MCF 10A (cell line): Measurements from ENCODE around the gene TFCP2. TPM values are rescaled to one million over a fixed set of nuclear protein-coding genes. Genes with fewer than 3 reads are reported as not detected.

ENCODE experiments used
- BruUV-seq: library from RNA; stranded (reverse); fragments of 400-500 nt; replicated peaks from 2 replicates; lab custom pipeline; 2021; lab: Mats Ljungman, UMichigan
- CTCF ChIA-PET: fragments of 300-600 bp; sonication (Branson Sonifier 250); formaldehyde crosslinking; extraction: SDS; loops from one replicate; lab custom pipeline; 2021; ENCODE audit warnings: antibody characterized with exemption, inconsistent platforms; lab: Yijun Ruan, JAX
- POLR2A ChIA-PET: fragments of 300-600, 350-650 bp; sonication (Branson Sonifier 250); formaldehyde crosslinking; extraction: SDS; loops from one replicate; lab custom pipeline; 2020; ENCODE audit warnings: antibody characterized with exemption, inconsistent platforms; lab: Yijun Ruan, JAX
- DNase-seq: peaks from one replicate; pipeline ENCODE4 v3.0.0-alpha.2; 2018; ENCODE audit not compliant: unreplicated experiment
- H3K27ac Mint-ChIP-seq: one replicate; pipeline ENCODE4 v1.8.0; 2022; ENCODE audit warnings: mild to moderate bottlenecking, low read depth, mixed read lengths; ENCODE audit not compliant: unreplicated experiment
- H3K27me3 Mint-ChIP-seq: one replicate; pipeline ENCODE4 v1.8.0; 2022; ENCODE audit warnings: mixed read lengths; ENCODE audit not compliant: insufficient read depth, unreplicated experiment
- H3K36me3 Mint-ChIP-seq: one replicate; pipeline ENCODE4 v1.8.0; 2022; ENCODE audit warnings: mild to moderate bottlenecking, moderate library complexity, mixed read lengths; ENCODE audit not compliant: insufficient read depth, unreplicated experiment
- H3K4me1 Mint-ChIP-seq: one replicate; pipeline ENCODE4 v1.8.0; 2022; ENCODE audit warnings: mixed read lengths; ENCODE audit not compliant: insufficient read depth, unreplicated experiment
- H3K4me3 Mint-ChIP-seq: one replicate; pipeline ENCODE4 v1.8.0; 2022; ENCODE audit warnings: mild to moderate bottlenecking, moderate library complexity, mixed read lengths; ENCODE audit not compliant: unreplicated experiment
- H3K9me3 Mint-ChIP-seq: one replicate; pipeline ENCODE4 v1.8.0; 2022; ENCODE audit warnings: mixed read lengths; ENCODE audit not compliant: unreplicated experiment
- intact Hi-C: fragments of 100-400 bp; cut with micrococcal nuclease; formaldehyde crosslinking; loops from 2 replicates; pipeline ENCODE4 v1.14.1; 2022
- total RNA-seq: library from RNA; stranded (reverse); gene quantifications from 2 replicates; pipeline ENCODE4 v1.2.3, GENCODE V29; 2022
- TF ChIP-seq, protein P1 (sequence below): fragments of 200-600 bp; IDR thresholded peaks from one replicate; pipeline ENCODE4 v1.8.0; 2022; ENCODE audit warnings: antibody characterized with exemption, mild to moderate bottlenecking; ENCODE audit not compliant: unreplicated experiment

Gene TFCP2
- total RNA-seq, 1 experiment from 2014 or later: 34.9 TPM

DNA sequence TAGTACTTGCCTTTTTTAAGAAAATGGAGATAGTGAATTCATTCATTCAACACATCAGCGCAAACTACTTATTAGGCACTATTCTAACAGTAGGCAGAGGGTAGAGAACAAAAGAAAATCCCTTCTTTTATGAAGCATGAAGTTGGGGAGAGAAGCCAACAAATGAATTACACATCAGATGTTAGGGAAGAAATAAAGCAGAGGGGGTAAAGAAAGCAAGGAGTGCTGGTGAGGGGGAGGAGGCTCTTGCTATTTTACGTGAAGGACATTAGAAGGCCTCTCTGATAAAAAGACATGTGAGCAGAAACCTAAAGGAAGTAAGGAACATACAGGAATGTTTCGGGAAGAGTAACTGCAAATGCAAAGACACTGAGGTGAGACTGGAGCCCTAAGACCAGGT, 22.2 kb downstream of the TFCP2 start:
- no peaks in the 10 kb centered on the region for H3K9me3 Mint-ChIP-seq

DNA sequence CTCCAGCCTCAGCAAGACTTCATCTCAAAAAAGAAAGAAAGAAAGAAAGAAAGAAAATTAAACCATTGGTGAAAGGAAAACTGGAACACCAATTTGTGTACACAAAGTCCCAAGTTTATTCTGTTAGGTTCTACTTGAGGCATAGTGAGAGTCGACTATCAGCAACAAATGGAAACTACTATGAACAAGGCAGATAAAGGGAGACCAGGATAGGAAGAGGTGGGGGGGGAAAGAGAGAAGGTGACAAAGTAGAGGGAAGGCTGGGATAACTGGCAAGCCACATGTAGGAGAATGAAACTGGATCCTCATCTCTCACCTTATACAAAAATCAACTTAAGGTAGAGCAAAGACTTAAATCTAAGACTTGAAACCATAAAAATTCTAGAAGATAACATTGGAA, 25.6 kb downstream of the TFCP2 start:
- BruUV-seq: no TSS peak
- TF ChIP-seq, protein P1, sequence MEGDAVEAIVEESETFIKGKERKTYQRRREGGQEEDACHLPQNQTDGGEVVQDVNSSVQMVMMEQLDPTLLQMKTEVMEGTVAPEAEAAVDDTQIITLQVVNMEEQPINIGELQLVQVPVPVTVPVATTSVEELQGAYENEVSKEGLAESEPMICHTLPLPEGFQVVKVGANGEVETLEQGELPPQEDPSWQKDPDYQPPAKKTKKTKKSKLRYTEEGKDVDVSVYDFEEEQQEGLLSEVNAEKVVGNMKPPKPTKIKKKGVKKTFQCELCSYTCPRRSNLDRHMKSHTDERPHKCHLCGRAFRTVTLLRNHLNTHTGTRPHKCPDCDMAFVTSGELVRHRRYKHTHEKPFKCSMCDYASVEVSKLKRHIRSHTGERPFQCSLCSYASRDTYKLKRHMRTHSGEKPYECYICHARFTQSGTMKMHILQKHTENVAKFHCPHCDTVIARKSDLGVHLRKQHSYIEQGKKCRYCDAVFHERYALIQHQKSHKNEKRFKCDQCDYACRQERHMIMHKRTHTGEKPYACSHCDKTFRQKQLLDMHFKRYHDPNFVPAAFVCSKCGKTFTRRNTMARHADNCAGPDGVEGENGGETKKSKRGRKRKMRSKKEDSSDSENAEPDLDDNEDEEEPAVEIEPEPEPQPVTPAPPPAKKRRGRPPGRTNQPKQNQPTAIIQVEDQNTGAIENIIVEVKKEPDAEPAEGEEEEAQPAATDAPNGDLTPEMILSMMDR: no peak
- no peaks in the 10 kb centered on the region for H3K4me1 Mint-ChIP-seq

More for the DNA sequence above, 22.2 kb downstream of the TFCP2 start:
- no TSS peak for BruUV-seq
- CTCF ChIA-PET: no interaction called here
- Mint-ChIP-seq H3K4me3 (no peak overlapping the region), H3K4me1 (no peaks in the 10 kb centered on the region), H3K27ac (peak overlapping the region; percentile 14), H3K27me3 (no peaks in the 10 kb centered on the region), H3K36me3 (no peaks in the 10 kb centered on the region)
- intact Hi-C loops: no loop called here
- POLR2A ChIA-PET: no interaction called here
- TF ChIP-seq, protein P1: no peak
- no peak for DNase-seq

DNA sequence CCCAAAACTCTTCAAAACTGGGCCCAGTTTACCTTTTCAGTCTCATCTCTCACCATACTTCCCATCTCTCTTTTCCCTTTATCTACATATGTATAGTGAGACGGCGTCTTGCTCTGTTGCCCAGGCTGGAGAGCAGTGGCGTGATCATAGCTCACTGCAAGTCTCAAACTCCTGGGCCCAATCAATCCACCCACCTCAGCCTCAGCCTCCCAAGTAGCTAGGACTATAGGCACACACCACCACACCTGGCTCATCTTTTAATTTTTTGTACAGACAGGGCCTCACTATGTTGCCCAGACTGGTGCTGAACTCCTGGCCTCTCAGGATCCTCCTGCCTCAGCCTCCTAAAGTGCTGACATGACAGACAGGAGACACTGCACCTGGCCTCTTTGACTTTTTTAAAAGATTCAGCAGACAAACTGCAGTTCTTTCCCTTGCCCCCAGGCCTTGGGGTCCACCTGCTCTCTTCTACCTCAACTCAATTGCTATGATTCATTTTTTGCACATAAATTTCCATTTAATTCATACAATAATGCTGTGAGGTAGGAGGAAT, 33.6 kb downstream of the TFCP2 start:
- no peak for DNase-seq
- TF ChIP-seq, protein P1: no peak
- Mint-ChIP-seq H3K36me3 (peaks cover 28% of the 10 kb centered on the region), H3K27me3 (no peaks in the 10 kb centered on the region), H3K27ac (no peak overlapping the region), H3K4me1 (no peaks in the 10 kb centered on the region), H3K9me3 (no peaks in the 10 kb centered on the region), H3K4me3 (no peak overlapping the region)
- ChIA-PET POLR2A (interaction anchor here (1.8 kb wide), 1 partner anchor 12 kb away, joined by 4 read pairs; no protein-coding TSS in a partner anchor), CTCF (no interaction called here)
- intact Hi-C loops: no loop called here
- BruUV-seq: no TSS peak

More for the DNA sequence above, 25.6 kb downstream of the TFCP2 start:
- CTCF ChIA-PET: no interaction called here
- Mint-ChIP-seq H3K27ac (no peak overlapping the region), H3K36me3 (no peaks in the 10 kb centered on the region), H3K9me3 (no peaks in the 10 kb centered on the region), H3K27me3 (no peaks in the 10 kb centered on the region), H3K4me3 (no peak overlapping the region)
- no peak for DNase-seq
- POLR2A ChIA-PET: interaction anchor here (0.7 kb wide), 1 partner anchor 18 kb away, joined by 3 read pairs; no protein-coding TSS in a partner anchor
- intact Hi-C loops: no loop called here

DNA sequence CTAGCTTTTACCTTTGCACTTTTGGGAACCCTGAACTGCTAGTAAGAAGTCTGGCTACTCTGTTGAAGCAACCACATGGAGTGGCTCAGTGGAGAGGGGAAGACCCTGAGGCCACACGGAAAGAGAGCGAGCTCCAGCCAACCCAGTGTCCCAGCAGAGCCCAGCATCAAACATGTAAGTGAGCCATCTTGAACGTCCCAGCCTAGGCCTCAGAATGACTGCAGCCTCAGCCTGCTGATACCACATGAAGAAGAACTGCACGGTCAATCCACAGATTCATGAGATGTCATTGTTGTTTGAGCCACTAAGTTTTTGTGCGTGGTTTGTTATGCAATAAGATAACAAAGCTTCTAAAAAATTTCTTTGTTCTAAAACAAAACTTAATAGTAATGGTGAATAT, 40.2 kb downstream of the TFCP2 start:
- H3K27ac Mint-ChIP-seq: peak overlapping the region; percentile 57
- no peaks in the 10 kb centered on the region for H3K27me3 Mint-ChIP-seq
- ChIA-PET POLR2A (interaction anchor here (0.5 to 1.9 kb wide), 3 partner anchors 39 to 99 kb away, joined by 3 to 6 read pairs (median 3); no protein-coding TSS in a partner anchor), CTCF (interaction anchor here (0.6 to 1.1 kb wide), 2 partner anchors 37 to 209 kb away, joined by 3 to 4 read pairs; no protein-coding TSS in a partner anchor)
- intact Hi-C loops: no loop called here
- DNase-seq: no peak
- H3K9me3 Mint-ChIP-seq: no peaks in the 10 kb centered on the region
- no TSS peak for BruUV-seq
- no peak overlapping the region for H3K4me3 Mint-ChIP-seq
- peaks cover 16% of the 10 kb centered on the region for H3K4me1 Mint-ChIP-seq
- TF ChIP-seq, protein P1: no peak
- peaks cover 10% of the 10 kb centered on the region for H3K36me3 Mint-ChIP-seq
